ENCODE measurements around the gene C19orf73. TPM values are rescaled to one million over a fixed set of nuclear protein-coding genes. Genes with fewer than 3 reads are reported as not detected.

Gene C19orf73
- polyA plus RNA-seq, 3 donors = 0.60 to 0.76 (median 0.66) TPM

DNA sequence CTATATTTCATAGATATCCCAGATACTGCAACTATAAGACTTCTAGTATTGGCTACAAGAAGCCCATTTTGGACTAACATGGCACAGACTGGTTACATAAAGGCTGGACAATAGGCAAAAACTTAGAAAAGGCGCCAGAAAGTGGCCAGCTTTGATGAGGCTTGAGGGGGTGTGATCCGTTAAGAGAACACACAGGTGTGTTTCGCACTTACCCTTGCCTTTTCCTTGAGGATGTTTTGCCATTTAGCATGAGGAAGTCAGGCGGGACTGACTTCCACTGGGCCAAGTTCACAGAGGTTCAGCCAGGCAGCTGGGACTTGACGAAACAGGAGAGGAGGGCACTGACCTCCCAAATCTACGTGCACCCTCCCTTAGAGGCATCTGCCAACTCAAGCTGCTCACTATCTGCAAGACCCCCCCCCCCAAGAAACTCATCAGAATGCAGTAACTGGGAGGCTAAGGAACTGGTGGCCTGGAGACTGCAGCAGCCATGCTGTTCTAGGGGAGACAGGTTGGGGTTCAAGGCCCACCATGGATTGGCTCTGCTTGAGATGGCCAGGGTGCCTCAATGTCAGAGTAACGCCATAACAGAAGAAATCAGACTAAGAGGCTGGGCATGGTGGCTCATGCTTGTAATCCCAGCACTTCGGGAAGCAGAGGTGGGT lies 9.2 kb downstream of the C19orf73 start:
- Histone ChIP-seq H2AFZ (ENCODE audit: insufficient read depth, low read depth, low read length, poor library complexity, severe bottlenecking) (no peak overlapping the region), H3K27me3 (ENCODE audit: control insufficient read depth in 2 of 2, insufficient read depth in 2 of 2, low read length in 2 of 2) (no peaks in the 10 kb centered on the region), H3K27ac (ENCODE audit: low read depth in 1 of 2, low read length in 2 of 2) (no peak overlapping the region), H3K4me2 (replicated peaks; ENCODE audit: extremely low read depth, low read length, poor library complexity, severe bottlenecking) (no peak overlapping the region), H3K79me2 (ENCODE audit: insufficient read depth, low read length) (no peaks in the 10 kb centered on the region), H3K9ac (ENCODE audit: insufficient read depth, low read length, poor library complexity, severe bottlenecking) (no peak overlapping the region), H3K4me1 (ENCODE audit: control insufficient read depth in 1 of 2, insufficient read depth in 2 of 2, low read length in 2 of 2) (peaks cover 10% of the 10 kb centered on the region in 2 donors), H3K36me3 (replicated peaks in 1 of 2; ENCODE audit: control insufficient read depth in 1 of 2, insufficient read depth in 2 of 2, low read length in 2 of 2) (peaks cover 37 to 48% of the 10 kb centered on the region in 2 donors), H4K20me1 (ENCODE audit: insufficient read depth, low read length) (peaks cover 46% of the 10 kb centered on the region), H3K9me3 (replicated peaks in 1 of 2; ENCODE audit: control insufficient read depth in 1 of 2, insufficient read depth in 1 of 2, low read length in 2 of 2) (no peaks in the 10 kb centered on the region), H3K4me3 (replicated peaks in 1 of 3; ENCODE audit: low read depth in 2 of 3, low read length in 3 of 3) (no peak overlapping the region)
- DNase-seq = no peak
- peaks cover 9% of the 10 kb centered on the region for H3K4me1 Mint-ChIP-seq
- H3K4me3 Mint-ChIP-seq = no peak overlapping the region
- peaks cover 5 to 10% (median 8%) of the 10 kb centered on the region in 3 donors for H3K27me3 Mint-ChIP-seq (ENCODE audit: low read depth in 3 of 3)
- H3K36me3 Mint-ChIP-seq = peaks cover 41 to 46% of the 10 kb centered on the region in 2 donors
- 85% methylated on average over 3 of the region's 8 CpGs for WGBS (ENCODE audit: insufficient coverage)
- intact Hi-C loops (cut with micrococcal nuclease) = loop anchor here in 1 of 2 donors (5.0 kb wide), 1 partner anchor 38 kb away; no protein-coding TSS in a partner anchor
- TF ChIP-seq, protein P1, sequence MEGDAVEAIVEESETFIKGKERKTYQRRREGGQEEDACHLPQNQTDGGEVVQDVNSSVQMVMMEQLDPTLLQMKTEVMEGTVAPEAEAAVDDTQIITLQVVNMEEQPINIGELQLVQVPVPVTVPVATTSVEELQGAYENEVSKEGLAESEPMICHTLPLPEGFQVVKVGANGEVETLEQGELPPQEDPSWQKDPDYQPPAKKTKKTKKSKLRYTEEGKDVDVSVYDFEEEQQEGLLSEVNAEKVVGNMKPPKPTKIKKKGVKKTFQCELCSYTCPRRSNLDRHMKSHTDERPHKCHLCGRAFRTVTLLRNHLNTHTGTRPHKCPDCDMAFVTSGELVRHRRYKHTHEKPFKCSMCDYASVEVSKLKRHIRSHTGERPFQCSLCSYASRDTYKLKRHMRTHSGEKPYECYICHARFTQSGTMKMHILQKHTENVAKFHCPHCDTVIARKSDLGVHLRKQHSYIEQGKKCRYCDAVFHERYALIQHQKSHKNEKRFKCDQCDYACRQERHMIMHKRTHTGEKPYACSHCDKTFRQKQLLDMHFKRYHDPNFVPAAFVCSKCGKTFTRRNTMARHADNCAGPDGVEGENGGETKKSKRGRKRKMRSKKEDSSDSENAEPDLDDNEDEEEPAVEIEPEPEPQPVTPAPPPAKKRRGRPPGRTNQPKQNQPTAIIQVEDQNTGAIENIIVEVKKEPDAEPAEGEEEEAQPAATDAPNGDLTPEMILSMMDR (IDR thresholded peaks at IDR 0.05) = no peak
- H3K27ac Mint-ChIP-seq = no peak overlapping the region
- H3K9me3 Mint-ChIP-seq = no peaks in the 10 kb centered on the region

DNA sequence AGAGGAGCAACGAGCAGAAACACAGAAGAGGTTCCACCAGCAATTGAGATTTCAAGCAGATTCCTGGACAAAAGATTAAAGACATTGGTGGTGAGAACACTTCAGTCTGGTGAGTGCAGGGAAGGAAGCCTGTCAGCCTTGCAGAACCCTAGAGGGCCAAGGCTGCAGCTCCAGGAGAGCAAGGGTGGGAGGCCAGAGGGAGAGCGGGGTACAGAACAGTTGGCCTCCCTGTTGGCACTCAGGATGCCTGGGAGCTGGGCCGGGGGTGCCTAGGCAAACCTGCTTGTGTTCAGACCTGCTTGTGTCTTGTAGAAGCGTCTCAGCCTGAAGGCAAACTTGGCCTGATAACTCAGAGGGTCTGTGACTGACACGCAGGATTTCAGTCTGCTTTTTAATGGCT lies 9.9 kb downstream of the C19orf73 start:
- H3K4me1 Mint-ChIP-seq = peaks cover 9% of the 10 kb centered on the region
- H3K36me3 ChIP-seq (replicated peaks in 1 of 2; ENCODE audit: control insufficient read depth in 1 of 2, insufficient read depth in 2 of 2, low read length in 2 of 2) = peaks cover 44 to 55% of the 10 kb centered on the region in 2 donors
- H3K4me3 Mint-ChIP-seq = no peak overlapping the region

More for the DNA sequence above, 9.9 kb downstream of the C19orf73 start:
- H3K9me3 Mint-ChIP-seq = no peaks in the 10 kb centered on the region
- Histone ChIP-seq H3K9me3 (replicated peaks in 1 of 2; ENCODE audit: control insufficient read depth in 1 of 2, insufficient read depth in 1 of 2, low read length in 2 of 2) (no peaks in the 10 kb centered on the region), H4K20me1 (ENCODE audit: insufficient read depth, low read length) (peaks cover 52% of the 10 kb centered on the region), H3K27me3 (ENCODE audit: control insufficient read depth in 2 of 2, insufficient read depth in 2 of 2, low read length in 2 of 2) (no peaks in the 10 kb centered on the region), H3K9ac (ENCODE audit: insufficient read depth, low read length, poor library complexity, severe bottlenecking) (no peak overlapping the region), H3K79me2 (ENCODE audit: insufficient read depth, low read length) (no peaks in the 10 kb centered on the region), H2AFZ (ENCODE audit: insufficient read depth, low read depth, low read length, poor library complexity, severe bottlenecking) (no peak overlapping the region), H3K4me3 (replicated peaks in 1 of 3; ENCODE audit: low read depth in 2 of 3, low read length in 3 of 3) (no peak overlapping the region), H3K27ac (ENCODE audit: low read depth in 1 of 2, low read length in 2 of 2) (no peak overlapping the region), H3K4me2 (replicated peaks; ENCODE audit: extremely low read depth, low read length, poor library complexity, severe bottlenecking) (no peak overlapping the region), H3K4me1 (ENCODE audit: control insufficient read depth in 1 of 2, insufficient read depth in 2 of 2, low read length in 2 of 2) (peaks cover 6 to 8% of the 10 kb centered on the region in 2 donors)
- peaks cover 47 to 53% of the 10 kb centered on the region in 2 donors for H3K36me3 Mint-ChIP-seq
- WGBS (ENCODE audit: insufficient coverage) = 88% methylated on average over 5 of the region's 5 CpGs
- TF ChIP-seq, protein P1 (IDR thresholded peaks at IDR 0.05) = no peak
- peaks cover 5 to 10% (median 8%) of the 10 kb centered on the region in 3 donors for H3K27me3 Mint-ChIP-seq (ENCODE audit: low read depth in 3 of 3)
- DNase-seq = no peak
- peak overlapping the region in 1 of 7 donors; percentile 13 for H3K27ac Mint-ChIP-seq
- intact Hi-C loops (cut with micrococcal nuclease) = no loop called here

All from CD14-positive monocyte (primary cell).